Measurements from ENCODE around the gene CD164L2.

Gene CD164L2

DNA sequence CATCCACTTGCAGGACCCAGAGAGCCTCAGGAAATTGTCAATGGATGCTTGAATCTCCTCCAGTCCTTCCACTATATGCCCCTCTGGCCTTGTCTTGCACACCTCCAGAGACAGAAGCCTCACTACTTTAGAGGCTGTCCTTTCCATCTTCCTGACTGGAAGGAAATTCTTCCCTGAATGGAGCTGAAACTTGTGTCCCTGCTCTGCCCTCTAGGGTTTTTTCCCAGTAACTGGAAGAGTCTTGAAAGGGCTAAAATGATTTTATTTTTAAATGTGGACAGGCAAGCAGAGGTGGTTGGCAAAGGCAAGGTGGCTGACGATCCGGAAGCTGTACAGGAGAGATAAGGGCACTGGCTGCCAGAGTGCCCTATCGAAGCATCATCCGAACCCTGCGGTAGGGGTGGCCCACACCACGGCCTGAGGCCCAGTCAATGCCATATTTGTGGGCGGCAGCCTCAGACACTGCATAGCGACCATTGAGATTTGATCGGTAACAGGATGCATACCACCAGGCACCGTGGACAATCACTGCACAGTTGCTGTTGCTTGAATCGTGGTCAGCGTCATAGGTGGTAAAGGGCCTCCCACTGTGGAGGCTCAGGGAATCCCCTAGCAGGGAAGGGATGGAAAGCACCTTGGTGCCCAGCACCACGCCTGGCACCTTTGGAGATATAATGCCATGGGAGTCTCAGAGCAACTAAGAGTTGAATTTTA lies 14.1 kb downstream of the CD164L2 start:
- H3K27ac ChIP-seq: no peak overlapping the region
- no peak overlapping the region for H3K9ac ChIP-seq
- no peak overlapping the region for H3K4me2 ChIP-seq (ENCODE audit: low read length)
- peaks cover 3% of the 10 kb centered on the region for H3K4me1 ChIP-seq
- H3K27me3 ChIP-seq (ENCODE audit: control insufficient read depth, insufficient read depth, low read length): no peaks in the 10 kb centered on the region
- H3K9me3 ChIP-seq (ENCODE audit: control insufficient read depth, low read length): no peaks in the 10 kb centered on the region
- no peaks in the 10 kb centered on the region for H3K36me3 ChIP-seq (ENCODE audit: control insufficient read depth, insufficient read depth, low read length)
- H2AFZ ChIP-seq: no peak overlapping the region
- no peaks in the 10 kb centered on the region for H3K79me2 ChIP-seq
- no peak overlapping the region for H3K4me3 ChIP-seq (ENCODE audit: low read depth, low read length)
- TF ChIP-seq, protein P1, sequence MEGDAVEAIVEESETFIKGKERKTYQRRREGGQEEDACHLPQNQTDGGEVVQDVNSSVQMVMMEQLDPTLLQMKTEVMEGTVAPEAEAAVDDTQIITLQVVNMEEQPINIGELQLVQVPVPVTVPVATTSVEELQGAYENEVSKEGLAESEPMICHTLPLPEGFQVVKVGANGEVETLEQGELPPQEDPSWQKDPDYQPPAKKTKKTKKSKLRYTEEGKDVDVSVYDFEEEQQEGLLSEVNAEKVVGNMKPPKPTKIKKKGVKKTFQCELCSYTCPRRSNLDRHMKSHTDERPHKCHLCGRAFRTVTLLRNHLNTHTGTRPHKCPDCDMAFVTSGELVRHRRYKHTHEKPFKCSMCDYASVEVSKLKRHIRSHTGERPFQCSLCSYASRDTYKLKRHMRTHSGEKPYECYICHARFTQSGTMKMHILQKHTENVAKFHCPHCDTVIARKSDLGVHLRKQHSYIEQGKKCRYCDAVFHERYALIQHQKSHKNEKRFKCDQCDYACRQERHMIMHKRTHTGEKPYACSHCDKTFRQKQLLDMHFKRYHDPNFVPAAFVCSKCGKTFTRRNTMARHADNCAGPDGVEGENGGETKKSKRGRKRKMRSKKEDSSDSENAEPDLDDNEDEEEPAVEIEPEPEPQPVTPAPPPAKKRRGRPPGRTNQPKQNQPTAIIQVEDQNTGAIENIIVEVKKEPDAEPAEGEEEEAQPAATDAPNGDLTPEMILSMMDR (IDR thresholded peaks at IDR 0.05): no peak

DNA sequence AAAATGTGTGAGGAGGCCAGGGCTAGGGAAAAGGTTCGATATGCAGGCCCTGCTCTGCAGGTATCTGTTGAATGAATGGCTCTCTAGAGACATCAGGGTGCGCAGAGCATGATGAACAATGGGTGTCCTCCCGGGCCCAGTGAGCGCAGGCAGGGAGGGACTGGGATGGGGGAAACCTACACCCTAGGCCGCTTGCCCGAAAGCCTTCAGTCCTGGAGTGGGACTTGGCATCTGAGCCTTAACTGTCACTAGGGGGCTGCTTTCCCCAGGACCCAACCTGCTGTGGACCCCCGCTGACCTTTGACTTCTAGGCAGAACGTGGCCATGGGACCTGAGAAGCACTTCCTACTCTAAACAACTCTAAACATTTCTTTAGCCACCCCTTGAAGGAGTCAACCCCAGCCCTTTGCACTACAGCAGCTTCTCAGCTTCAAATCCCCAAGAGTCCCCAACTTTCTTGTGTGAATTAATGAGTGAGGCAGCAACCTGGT lies 15.9 kb downstream of the CD164L2 start:
- H3K27me3 ChIP-seq (ENCODE audit: control insufficient read depth, insufficient read depth, low read length): no peaks in the 10 kb centered on the region
- peak overlapping the region; percentile 95 for H3K4me2 ChIP-seq (ENCODE audit: low read length)
- no peaks in the 10 kb centered on the region for H3K36me3 ChIP-seq (ENCODE audit: control insufficient read depth, insufficient read depth, low read length)
- H3K9ac ChIP-seq: no peak overlapping the region
- TF ChIP-seq, protein P1 (IDR thresholded peaks at IDR 0.05): no peak
- peak overlapping the region; percentile 78 for H3K4me3 ChIP-seq (ENCODE audit: low read depth, low read length)
- peak overlapping the region; percentile 92 for H3K27ac ChIP-seq
- no peaks in the 10 kb centered on the region for H3K9me3 ChIP-seq (ENCODE audit: control insufficient read depth, low read length)
- H3K79me2 ChIP-seq: no peaks in the 10 kb centered on the region
- peaks cover 3% of the 10 kb centered on the region for H3K4me1 ChIP-seq
- peak overlapping the region; percentile 83 for H2AFZ ChIP-seq

DNA sequence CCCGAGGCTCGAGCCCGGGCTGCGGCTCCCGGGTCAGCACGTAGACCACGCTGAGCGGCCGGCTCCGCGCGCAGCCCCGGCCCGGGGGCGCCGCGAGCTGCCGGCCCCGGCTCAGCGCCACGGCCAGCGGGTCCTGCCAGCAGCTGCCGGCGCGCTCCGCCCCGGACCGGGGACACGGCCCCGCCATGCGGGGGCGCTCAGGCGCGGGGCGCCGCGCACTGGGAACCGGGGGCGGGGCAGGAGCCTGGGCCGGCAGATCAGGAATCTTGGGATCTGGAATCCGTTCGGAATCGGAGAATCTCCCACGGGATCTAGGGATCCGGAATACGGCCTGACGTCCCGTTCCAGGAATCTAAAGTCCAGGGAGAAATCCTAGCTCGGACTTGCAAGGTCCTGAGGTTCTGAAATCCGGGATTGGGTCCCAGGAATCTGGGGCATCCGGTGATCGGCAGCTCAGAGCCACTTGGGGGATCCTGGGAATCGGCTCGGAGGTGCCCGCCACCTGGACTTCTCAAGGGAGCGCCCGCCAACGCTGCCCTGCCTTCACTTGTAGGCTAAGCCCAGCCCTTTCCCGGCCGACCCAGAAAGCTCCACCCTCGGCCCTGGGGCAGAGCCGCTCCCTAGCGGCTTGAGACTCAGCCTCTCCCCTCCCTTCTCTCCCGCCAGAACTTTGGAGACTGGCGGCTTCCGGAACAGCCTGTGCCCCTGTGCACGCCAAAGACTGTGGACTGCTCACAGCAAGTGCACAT lies 16.5 kb downstream of the CD164L2 start, which contains the start of gene MAP3K6:
MAP3K6 (minus strand) TSS at position 551 of the 749 bp plus-strand sequence; CDS start at position 187, 364 bp downstream.
- Histone ChIP-seq H3K9me3 (ENCODE audit: control insufficient read depth, low read length) (no peaks in the 10 kb centered on the region), H3K4me1 (peaks cover 3% of the 10 kb centered on the region), H3K36me3 (ENCODE audit: control insufficient read depth, insufficient read depth, low read length) (no peaks in the 10 kb centered on the region), H3K4me3 (ENCODE audit: low read depth, low read length) (peak within 1 kb of the TSS; percentile 78), H2AFZ (peak within 1 kb of the TSS; percentile 84), H3K4me2 (ENCODE audit: low read length) (peak within 1 kb of the TSS; percentile 95), H3K27ac (peak within 1 kb of the TSS; percentile 92), H3K27me3 (ENCODE audit: control insufficient read depth, insufficient read depth, low read length) (no peaks in the 10 kb centered on the region), H3K9ac (peak within 1 kb of the TSS; percentile 43), H3K79me2 (no peaks in the 10 kb centered on the region)
- TF ChIP-seq, protein P1 (IDR thresholded peaks at IDR 0.05): no peak

DNA sequence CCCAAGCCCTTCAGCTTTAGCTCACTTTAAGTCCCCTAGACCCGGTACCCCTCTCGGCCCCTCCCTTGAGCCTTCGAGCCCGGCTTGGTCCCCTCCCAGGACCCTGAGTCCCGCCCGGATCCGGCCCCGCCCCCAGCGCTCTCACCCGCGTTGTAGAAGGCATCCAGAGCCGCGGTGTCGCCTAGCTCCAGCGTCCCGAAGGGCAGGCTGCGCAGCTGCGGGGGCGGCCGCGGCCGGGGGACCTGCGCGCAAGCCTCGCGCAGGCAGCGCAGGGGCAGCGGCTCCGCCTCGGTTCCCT lies 17.1 kb downstream of the CD164L2 start:
- Histone ChIP-seq H3K9ac (peak overlapping the region; percentile 43), H3K4me2 (ENCODE audit: low read length) (peak overlapping the region; percentile 75), H3K4me1 (peaks cover 3% of the 10 kb centered on the region), H3K27ac (peak overlapping the region; percentile 90), H3K27me3 (ENCODE audit: control insufficient read depth, insufficient read depth, low read length) (no peaks in the 10 kb centered on the region), H3K36me3 (ENCODE audit: control insufficient read depth, insufficient read depth, low read length) (no peaks in the 10 kb centered on the region), H3K4me3 (ENCODE audit: low read depth, low read length) (peak overlapping the region; percentile 56), H2AFZ (peak overlapping the region; percentile 84), H3K9me3 (ENCODE audit: control insufficient read depth, low read length) (no peaks in the 10 kb centered on the region), H3K79me2 (no peaks in the 10 kb centered on the region)
- TF ChIP-seq, protein P1 (IDR thresholded peaks at IDR 0.05): no peak
